Smooth muscle cell of bladder (primary cell): ENCODE measurements around the gene RGSL1. TPM values are rescaled to one million over a fixed set of nuclear protein-coding genes. Genes with fewer than 3 reads are reported as not detected.

Source experiments
- total RNA-seq: library from RNA; depleted of rRNA; stranded (reverse); fragments of >200 nt; gene quantifications from 2 replicates; pipeline ENCODE4 v1.2.3, GENCODE V29; 2014

The RGSL1 gene
- total RNA-seq = not detected in 2 replicates

DNA sequence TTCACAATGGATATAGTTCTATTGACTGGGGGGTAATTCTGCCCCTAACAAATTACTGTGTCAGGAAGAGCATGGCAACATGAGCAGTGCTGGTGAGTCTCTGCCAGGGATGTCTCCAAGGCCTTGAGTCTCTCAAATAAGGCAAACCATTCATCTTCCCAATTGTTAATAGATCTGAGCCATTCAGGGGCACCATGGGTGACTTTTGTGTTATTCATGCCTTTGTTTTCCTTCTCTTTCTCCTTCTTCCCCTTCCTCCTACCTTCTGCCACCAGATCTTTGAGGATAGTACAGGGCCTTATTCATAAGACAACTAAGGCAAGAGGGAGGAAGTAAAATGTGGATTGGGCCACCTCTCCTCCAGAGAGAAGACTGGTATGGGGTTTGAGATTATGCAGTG lies at the start of gene RGSL1:
Gene RGSL1, plus strand, starts transcription at position 60 of the 400 bp plus-strand sequence. Its CDS starts 20 bp downstream, at position 80.

DNA sequence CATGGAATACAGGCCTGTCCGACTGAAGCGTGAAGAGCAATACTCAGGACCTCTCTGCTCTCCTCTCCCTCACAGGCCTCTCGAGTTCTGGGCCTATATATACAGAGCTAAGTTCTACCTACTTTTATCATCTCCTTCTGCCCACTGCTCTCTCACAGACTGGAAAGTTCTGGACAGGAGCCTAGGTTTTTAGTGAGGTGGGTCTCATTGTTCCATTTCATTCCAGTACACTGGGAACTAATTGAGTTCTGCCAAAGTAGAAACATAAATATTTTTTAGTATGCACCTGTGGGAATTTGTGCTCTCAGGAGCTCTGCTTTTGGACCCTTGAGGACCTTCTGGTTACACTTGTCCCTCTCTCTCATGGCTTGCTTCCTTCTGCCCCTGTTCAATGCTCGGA lies 49.4 kb upstream of the RGSL1 start, which contains the start of gene TEDDM1:
Gene TEDDM1, minus strand, starts transcription at position 101 of the 400 bp plus-strand sequence. CDS start 182 bp downstream, outside the sequence.

DNA sequence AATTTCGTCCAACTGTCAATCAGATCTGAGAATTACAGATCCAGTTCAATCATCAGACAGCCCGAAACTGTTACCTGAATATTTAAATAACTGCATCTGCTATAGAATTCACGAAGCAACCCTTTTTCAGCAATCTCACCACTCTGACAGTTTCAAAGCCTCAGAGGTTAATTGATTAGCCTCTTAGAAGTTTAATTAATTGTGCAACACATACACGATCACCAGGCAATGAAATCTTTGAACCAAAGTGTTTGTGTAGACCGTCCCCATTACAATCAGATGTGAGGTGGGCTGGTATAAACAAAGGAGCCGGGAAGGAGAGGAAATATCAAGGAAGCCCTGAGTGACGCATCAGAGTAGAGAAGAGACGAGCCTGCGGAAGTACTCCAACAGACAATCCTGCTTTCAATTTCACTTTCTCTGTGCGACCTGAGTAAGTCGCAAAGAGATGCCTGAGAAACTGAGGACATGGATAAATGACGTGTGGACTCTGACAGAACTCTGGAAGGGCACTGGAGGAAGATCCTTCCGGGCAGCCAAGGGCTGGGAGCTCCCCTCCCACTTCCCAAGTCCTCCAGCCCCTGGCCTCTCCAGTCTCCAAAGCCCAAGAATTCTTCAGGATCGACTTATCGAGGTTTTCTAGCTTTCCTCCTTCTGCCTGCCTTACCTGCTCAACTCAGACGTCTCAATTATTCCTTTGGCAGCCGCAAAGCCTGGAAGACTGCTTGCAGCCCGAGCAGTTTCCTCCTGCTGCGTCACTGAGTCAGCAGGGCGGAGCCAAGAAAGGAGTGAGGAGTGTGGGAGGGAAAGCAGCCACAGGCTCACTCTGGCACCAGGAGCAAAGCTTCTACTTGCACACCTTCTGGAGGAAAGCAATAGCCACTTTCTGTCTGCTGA lies 138.8 kb downstream of the RGSL1 start, which contains the start of gene RNASEL:
Gene RNASEL, minus strand, starts transcription at position 757 of the 897 bp plus-strand sequence. CDS start 2,450 bp downstream, outside the sequence.

DNA sequence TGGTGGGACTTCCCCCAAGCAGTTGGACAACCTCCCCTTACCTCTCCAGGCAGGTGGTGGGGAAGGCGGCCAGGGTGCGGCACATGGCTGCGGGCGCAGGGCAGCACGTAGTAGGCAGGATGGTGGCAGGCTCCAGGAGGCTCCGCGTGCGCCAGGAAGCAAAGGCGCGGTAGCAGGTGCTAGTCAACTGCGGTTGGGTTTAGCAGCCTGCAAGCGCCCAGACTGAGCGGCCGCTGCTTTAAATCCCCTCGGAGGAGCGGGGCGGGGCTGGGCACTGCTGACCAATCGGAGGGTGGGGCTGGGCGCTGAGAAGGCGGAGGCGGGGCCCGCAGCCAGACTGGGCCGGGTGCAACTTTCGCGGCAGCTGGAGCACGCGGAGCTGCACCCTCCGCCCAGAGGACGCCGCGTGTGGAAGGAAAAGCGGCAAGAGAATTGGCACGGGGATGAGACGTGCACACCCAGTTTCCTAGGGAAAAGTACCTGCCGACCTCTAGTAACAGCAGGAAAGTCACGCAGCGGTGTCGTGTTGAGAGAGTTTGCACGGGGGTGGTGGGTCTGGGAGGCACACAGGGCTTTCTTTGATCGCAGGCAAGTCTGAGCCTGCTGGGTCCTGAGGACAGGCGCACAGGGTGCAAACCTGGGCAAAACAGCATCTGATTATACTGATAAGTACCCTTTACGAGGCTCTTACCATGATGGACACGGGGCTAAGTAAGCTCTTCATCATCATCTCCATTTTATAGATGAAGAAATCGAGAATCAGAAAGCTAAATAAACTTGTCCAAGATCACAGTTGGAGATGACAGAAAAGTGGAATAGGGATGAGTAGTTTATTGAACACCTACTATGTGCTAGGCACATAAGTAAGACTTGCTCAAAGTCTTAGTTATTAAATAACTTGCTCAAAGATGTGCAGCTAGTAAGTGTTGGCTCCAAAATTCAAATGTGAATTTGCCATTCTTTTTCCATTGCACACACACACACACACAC lies 154.5 kb downstream of the RGSL1 start, which contains the start of gene RGS16:
Gene RGS16, minus strand, starts transcription at position 215 of the 990 bp plus-strand sequence. Its CDS starts 130 bp downstream, at position 85.

Other genes starting within 250 kb of the RGSL1 start
- 185 and 318 TPM in 2 replicates for gene GLUL, start 58.4 kb upstream of the RGSL1 start, total RNA-seq
- gene TEDDM1, start 49.5 kb upstream of the RGSL1 start, total RNA-seq = not detected in 2 replicates
- 12.9 and 13.4 TPM in 2 replicates for gene RNASEL, start 139.1 kb downstream of the RGSL1 start, total RNA-seq
- 0.71 and 2.4 TPM in 2 replicates for gene RGS16, start 154.2 kb downstream of the RGSL1 start, total RNA-seq
- gene RGS8, start 234.4 kb downstream of the RGSL1 start, total RNA-seq = not detected in 2 replicates